ENCODE measurements around the gene KCTD13. TPM values are rescaled to one million over a fixed set of nuclear protein-coding genes. Genes with fewer than 3 reads are reported as not detected.
A peak's percentile ranks its signal among the peaks of the same experiment; 100 is the strongest.

KCTD13 gene
- total and polyA plus RNA-seq, 2 of the 8 experiments (the other 6 are each of a cell fraction or from before 2014, with no cell fraction given) = 9.2 to 10.8 TPM

DNA sequence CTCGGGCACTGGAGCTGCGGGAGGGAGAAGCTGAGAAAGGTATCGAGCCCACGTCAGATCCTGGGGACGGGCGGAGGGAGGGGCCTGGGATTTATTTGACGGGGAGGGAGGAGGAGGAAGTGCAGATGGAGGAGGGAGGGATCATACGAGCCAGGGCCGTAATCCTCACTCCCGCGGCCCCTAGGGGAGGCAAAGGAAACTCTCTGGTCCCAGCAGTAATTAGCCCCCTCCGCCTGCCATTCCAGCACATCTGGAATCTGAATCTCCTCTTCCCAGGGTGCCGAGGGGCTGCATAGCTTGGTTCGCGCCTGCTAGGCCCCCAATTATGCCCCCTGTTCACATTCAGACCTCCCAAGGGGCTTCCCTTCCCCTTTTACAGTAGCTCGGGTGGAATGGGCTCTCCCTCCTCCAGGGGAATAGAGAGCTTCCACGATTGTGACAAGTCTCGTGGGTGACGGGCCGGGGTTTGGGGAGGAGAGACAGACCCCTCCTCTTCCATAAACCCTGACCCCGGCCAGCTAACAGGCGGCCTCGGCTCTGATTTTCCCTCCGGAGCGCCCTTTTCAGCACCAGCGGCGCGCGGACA is 26.4 kb downstream of the KCTD13 start, which contains the start of gene SEZ6L2:
Gene SEZ6L2 (minus strand): TSS at position 35 of the 586 bp plus-strand sequence. CDS start 531 bp downstream, outside the sequence.
- Histone ChIP-seq H3K36me3 (ENCODE audit: control insufficient read depth in 2 of 4, insufficient read depth in 4 of 4, low read length in 3 of 4) (peaks cover 0 to 1% (median 0%) of the 10 kb centered on the region in 4 experiments; a peak in 2 of 8 replicates), H3K9me3 (ENCODE audit: insufficient read depth in 2 of 2, low read depth in 1 of 2, low read length in 1 of 2) (no peaks in the 10 kb centered on the region), H4K8ac (ENCODE audit: extremely low read depth, insufficient read depth, low read length) (peak within 1 kb of the TSS; percentile 62), H3K27me3 (replicated peaks in 1 of 4; ENCODE audit: control insufficient read depth in 3 of 4, extremely low read depth in 1 of 4, insufficient read depth in 3 of 4, low read length in 3 of 4) (no peaks in the 10 kb centered on the region), H3K4ac (replicated peaks; ENCODE audit: insufficient read length, low read depth, low read length) (peak within 1 kb of the TSS; percentile 94), H2BK12ac (ENCODE audit: low read depth, low read length) (0 out of 2 replicates have a peak within 1 kb of the TSS, but pooled peaks have one; percentile 68), H3K79me1 (ENCODE audit: low read depth, low read length) (0 out of 2 replicates have a peak, but pooled peaks cover 2% of the 10 kb centered on the region), H4K20me1 (replicated peaks in 1 of 2; ENCODE audit: control insufficient read depth in 1 of 2, insufficient read depth in 2 of 2, low read length in 2 of 2) (peaks cover 0 to 3% of the 10 kb centered on the region in 2 experiments), H3K4me1 (replicated peaks in 1 of 4; ENCODE audit: control insufficient read depth in 3 of 4, insufficient read depth in 4 of 4, low read length in 3 of 4) (peaks cover 0 to 14% (median 3%) of the 10 kb centered on the region in 4 experiments; a peak in 6 of 7 replicates), H4K5ac (ENCODE audit: insufficient read length, low read depth, low read length) (no peak within 1 kb of the TSS), H4K91ac (replicated peaks; ENCODE audit: insufficient read length, low read length) (no peak within 1 kb of the TSS), H2BK20ac (ENCODE audit: low read length) (no peak within 1 kb of the TSS; the same call in 1 of the 2 replicates), H2BK120ac (replicated peaks; ENCODE audit: low read depth, low read length) (no peak within 1 kb of the TSS), H2AK5ac (ENCODE audit: low read depth, low read length) (no peak within 1 kb of the TSS), H2AFZ (ENCODE audit: low read length) (peak within 1 kb of the TSS; percentile 23; the same call in 1 of the 2 replicates), H2BK15ac (ENCODE audit: low read length) (no peak within 1 kb of the TSS), H3K23me2 (ENCODE audit: low read depth, low read length) (peaks cover 24% of the 10 kb centered on the region), H3K79me2 (ENCODE audit: control insufficient read depth in 1 of 2, insufficient read depth in 2 of 2, low read length in 2 of 2) (no peaks in the 10 kb centered on the region), H2BK5ac (ENCODE audit: low read depth, low read length) (peak within 1 kb of the TSS; percentile 75; the same call in 1 of the 2 replicates), H3K4me3 (ENCODE audit: extremely low read depth in 1 of 4, insufficient read depth in 2 of 4, low read depth in 3 of 4, low read length in 4 of 4) (peak within 1 kb of the TSS; percentile 59 to 99 (median 90)), H3K9ac (replicated peaks in 1 of 4; ENCODE audit: extremely low read depth in 1 of 4, low read depth in 3 of 4, low read length in 3 of 4) (peak within 1 kb of the TSS in 3 of 4 experiments; percentile 51 to 73 (median 70); a peak in 6 of 7 replicates), H3K18ac (ENCODE audit: extremely low read depth, low read length) (peak within 1 kb of the TSS; percentile 83), H3K4me2 (ENCODE audit: insufficient read depth in 1 of 2, low read depth in 2 of 2, low read length in 2 of 2) (peak within 1 kb of the TSS; percentile 87 to 99), H3K23ac (ENCODE audit: insufficient read length) (no peak within 1 kb of the TSS), H3K56ac (replicated peaks; ENCODE audit: insufficient read length, low read depth, low read length) (no peak within 1 kb of the TSS), H3K27ac (ENCODE audit: low read depth, low read length) (peak within 1 kb of the TSS; percentile 67), H3K14ac (ENCODE audit: insufficient read length) (no peak within 1 kb of the TSS)
- FAIRE-seq (no peak), DNase-seq (ENCODE audit: low read depth in 1 of 2, low spot score in 2 of 2) (peak; percentile 86 to 95)
- WGBS, 2 experiments (ENCODE audit: extremely low coverage in 1 of 2, insufficient coverage in 1 of 2, insufficient read length in 1 of 2, insufficient replicate concordance in 2 of 2, low coverage in 1 of 2, low lambda C conversion rate in 2 of 2, missing lambda C conversion rate in 1 of 2) = 0% methylated on average over 8 of the region's 29 CpGs; no CpG with 5 or more reads in 1 of the 2 experiments
- POLR2A ChIA-PET (ENCODE audit: partially characterized antibody) = interaction anchor here (0.9 to 5.7 kb wide), 18 partner anchors 11 to 199 kb away, joined by 3 to 52 read pairs (median 4); partner anchors contain the start of genes ALDOA, CDIPT, KCTD13 and TLCD3B
- CTCF ChIA-PET (ENCODE audit: partially characterized antibody) = interaction anchor here (1.0 to 2.9 kb wide), 9 partner anchors 11 to 132 kb away, joined by 3 to 14 read pairs (median 5); partner anchors contain the start of genes CDIPT, TAOK2 and TLCD3B
- TF ChIP-seq NRF1 (IDR thresholded peaks at IDR 0.05; ENCODE audit: low read depth, low read length) (no peak), RXRA (IDR thresholded peaks at IDR 0.05; ENCODE audit: insufficient read depth, low read depth, low read length) (no peak), TEAD4 (IDR thresholded peaks at IDR 0.05; ENCODE audit: low read depth, low read length) (no peak), RFX5 (IDR thresholded peaks at IDR 0.05; ENCODE audit: borderline replicate concordance, low read depth, low read length) (no peak), JUN (IDR thresholded peaks at IDR 0.05; ENCODE audit: low read depth, low read length) (no peak), SIX5 (IDR thresholded peaks at IDR 0.05; ENCODE audit: low read depth, low read length) (no peak), MAFK (IDR thresholded peaks at IDR 0.05; ENCODE audit: low read depth, low read length) (no peak), HDAC2 (IDR thresholded peaks at IDR 0.05; ENCODE audit: borderline replicate concordance in 1 of 2, low read depth in 2 of 2, low read length in 2 of 2) (peak in 1 of 2 experiments; percentile 84; a peak in 2 of 4 replicates), HDAC6 (IDR thresholded peaks at IDR 0.05; ENCODE audit: low read depth, low read length) (no peak), ASH2L (IDR thresholded peaks at IDR 0.05; ENCODE audit: low read length) (peak; percentile 34), SIRT6 (IDR thresholded peaks at IDR 0.05; ENCODE audit: low read length) (no peak), TAF7 (optimal IDR thresholded peaks at IDR 0.05; ENCODE audit: borderline replicate concordance, low read depth, low read length) (no peak), JUND (IDR thresholded peaks at IDR 0.05; ENCODE audit: low read length) (no peak)

Data from H1 (cell line).